ENCODE measurements around the gene EIF4E2.
"Not testable (repeated sequence)": the region's sequence is repeated elsewhere in the genome, so short reads cannot be mapped to it uniquely, and the experiment has no call there.

Gene EIF4E2

DNA sequence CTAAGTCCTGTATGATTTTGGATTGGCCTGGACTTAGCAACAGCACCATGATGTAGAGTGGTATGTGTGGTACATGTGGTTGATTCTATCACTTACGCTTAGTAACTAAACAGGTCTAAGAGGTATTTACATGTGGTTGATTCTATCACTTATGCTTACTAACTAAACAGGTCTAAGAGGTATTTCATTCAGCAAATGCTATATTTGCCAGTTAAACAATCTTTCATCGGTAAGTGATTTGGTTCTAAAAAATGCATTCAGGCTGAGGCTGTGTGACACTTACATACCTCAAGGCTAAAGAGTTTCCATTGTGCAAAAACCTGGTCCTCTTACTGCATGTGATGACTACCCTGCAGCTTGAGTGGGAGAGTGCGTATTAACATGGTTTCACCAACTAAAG lies 13.1 kb downstream of the EIF4E2 start:
- Histone ChIP-seq H3K9me3 (ENCODE audit: control insufficient read depth in 5 of 5, low read length in 5 of 5) (no peaks in the 10 kb centered on the region), H3K4me1 (ENCODE audit: control insufficient read depth in 5 of 5, insufficient read depth in 5 of 5, low read length in 5 of 5) (no peaks in the 10 kb centered on the region), H3K4me3 (ENCODE audit: low read depth in 1 of 5, low read length in 5 of 5) (no peak overlapping the region), H3K27me3 (ENCODE audit: control insufficient read depth in 5 of 5, insufficient read depth in 4 of 5, low read length in 5 of 5) (no peaks in the 10 kb centered on the region), H3K36me3 (ENCODE audit: control insufficient read depth in 5 of 5, insufficient read depth in 5 of 5, low read length in 5 of 5) (peaks cover 44 to 93% (median 76%) of the 10 kb centered on the region in 5 donors), H3K9ac (ENCODE audit: low read length in 5 of 5) (no peak overlapping the region), H3K27ac (ENCODE audit: low read depth, low read length) (no peak overlapping the region)

- H3K4me1 ChIP-seq (ENCODE audit: control insufficient read depth in 5 of 5, insufficient read depth in 5 of 5, low read length in 5 of 5), result no peaks in the 10 kb centered on the region
- H3K36me3 ChIP-seq (ENCODE audit: control insufficient read depth in 5 of 5, insufficient read depth in 5 of 5, low read length in 5 of 5), result peaks cover 45 to 97% (median 81%) of the 10 kb centered on the region in 5 donors
- no peaks in the 10 kb centered on the region for H3K27me3 ChIP-seq (ENCODE audit: control insufficient read depth in 5 of 5, insufficient read depth in 4 of 5, low read length in 5 of 5)
- no peak overlapping the region for H3K9ac ChIP-seq (ENCODE audit: low read length in 5 of 5)
- no peak overlapping the region for H3K27ac ChIP-seq (ENCODE audit: low read depth, low read length)
- H3K4me3 ChIP-seq (ENCODE audit: low read depth in 1 of 5, low read length in 5 of 5), result no peak overlapping the region
- no peaks in the 10 kb centered on the region for H3K9me3 ChIP-seq (ENCODE audit: control insufficient read depth in 5 of 5, low read length in 5 of 5)
These were observed 17.2 kb downstream of the EIF4E2 start for GRCh38 chr2:232567721-232568120.

- no peaks in the 10 kb centered on the region for H3K27me3 ChIP-seq (ENCODE audit: control insufficient read depth in 5 of 5, insufficient read depth in 4 of 5, low read length in 5 of 5)
- peaks cover 46 to 97% (median 80%) of the 10 kb centered on the region in 5 donors for H3K36me3 ChIP-seq (ENCODE audit: control insufficient read depth in 5 of 5, insufficient read depth in 5 of 5, low read length in 5 of 5)
- H3K4me3 ChIP-seq (ENCODE audit: low read depth in 1 of 5, low read length in 5 of 5), result no peak overlapping the region
- H3K4me1 ChIP-seq (ENCODE audit: control insufficient read depth in 5 of 5, insufficient read depth in 5 of 5, low read length in 5 of 5), result no peaks in the 10 kb centered on the region
- H3K9me3 ChIP-seq (ENCODE audit: control insufficient read depth in 5 of 5, low read length in 5 of 5), result no peaks in the 10 kb centered on the region
- H3K9ac ChIP-seq (ENCODE audit: low read length in 5 of 5), result no peak overlapping the region
- H3K27ac ChIP-seq (ENCODE audit: low read depth, low read length), result no peak overlapping the region
These were observed 17.7 kb downstream of the EIF4E2 start for GRCh38 chr2:232568161-232568560.

DNA sequence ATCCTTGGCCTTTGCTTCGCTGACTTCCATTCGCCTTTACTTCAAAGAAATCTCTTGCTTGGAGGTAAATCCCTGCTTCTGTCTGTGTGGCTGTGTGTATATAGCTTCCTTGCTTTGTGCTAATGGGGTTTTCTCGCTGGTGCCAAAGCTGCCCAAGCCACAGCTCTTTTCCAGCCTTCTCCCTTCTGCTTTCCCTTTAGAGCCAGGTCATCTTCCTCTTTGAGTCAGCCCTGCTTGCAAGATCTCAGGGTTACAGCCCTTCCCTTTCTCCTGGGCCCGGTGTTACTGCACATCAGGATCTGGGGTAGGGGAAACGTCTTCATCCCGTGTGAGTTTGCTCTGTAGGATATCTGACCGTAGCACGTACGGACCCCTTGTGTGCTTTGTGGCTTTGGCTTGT lies 19.1 kb downstream of the EIF4E2 start:
- Histone ChIP-seq H3K36me3 (ENCODE audit: control insufficient read depth in 5 of 5, insufficient read depth in 5 of 5, low read length in 5 of 5) (peaks cover 47 to 97% (median 78%) of the 10 kb centered on the region in 5 donors), H3K9ac (ENCODE audit: low read length in 5 of 5) (no peak overlapping the region), H3K4me3 (ENCODE audit: low read depth in 1 of 5, low read length in 5 of 5) (no peak overlapping the region), H3K9me3 (ENCODE audit: control insufficient read depth in 5 of 5, low read length in 5 of 5) (no peaks in the 10 kb centered on the region), H3K27ac (ENCODE audit: low read depth, low read length) (no peak overlapping the region), H3K4me1 (ENCODE audit: control insufficient read depth in 5 of 5, insufficient read depth in 5 of 5, low read length in 5 of 5) (no peaks in the 10 kb centered on the region), H3K27me3 (ENCODE audit: control insufficient read depth in 5 of 5, insufficient read depth in 4 of 5, low read length in 5 of 5) (no peaks in the 10 kb centered on the region)

DNA sequence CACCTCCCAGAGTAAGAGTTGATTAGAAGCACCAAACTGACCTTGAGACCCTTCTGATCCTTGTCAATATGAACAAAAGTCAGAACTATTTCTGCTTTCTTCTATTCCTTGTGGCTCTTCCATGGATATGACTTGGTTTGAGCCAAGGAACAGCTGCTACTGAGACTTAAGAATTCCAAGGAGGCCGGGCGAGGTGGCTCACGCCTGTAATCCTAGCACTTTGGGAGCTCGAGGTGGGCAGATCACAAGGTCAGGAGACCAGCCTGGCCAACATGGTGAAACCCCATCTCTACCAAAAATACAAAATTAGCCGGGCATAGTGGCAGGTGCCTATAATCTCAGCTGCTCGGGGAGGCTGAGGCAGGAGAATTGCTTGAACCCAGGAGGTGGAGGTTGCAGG lies 20.0 kb downstream of the EIF4E2 start:
- H3K27ac ChIP-seq (ENCODE audit: low read depth, low read length); H3K27me3 ChIP-seq (ENCODE audit: control insufficient read depth in 5 of 5, insufficient read depth in 4 of 5, low read length in 5 of 5); H3K4me3 ChIP-seq (ENCODE audit: low read depth in 1 of 5, low read length in 5 of 5); H3K9ac ChIP-seq (ENCODE audit: low read length in 5 of 5); H3K4me1 ChIP-seq (ENCODE audit: control insufficient read depth in 5 of 5, insufficient read depth in 5 of 5, low read length in 5 of 5); H3K9me3 ChIP-seq (ENCODE audit: control insufficient read depth in 5 of 5, low read length in 5 of 5): not testable (repeated sequence)
- H3K36me3 ChIP-seq (ENCODE audit: control insufficient read depth in 5 of 5, insufficient read depth in 5 of 5, low read length in 5 of 5), result peaks cover 48 to 97% (median 79%) of the 10 kb centered on the region in 5 donors

- Histone ChIP-seq H3K27me3 (ENCODE audit: control insufficient read depth in 5 of 5, insufficient read depth in 4 of 5, low read length in 5 of 5) (no peaks in the 10 kb centered on the region), H3K27ac (ENCODE audit: low read depth, low read length) (no peak overlapping the region), H3K9ac (ENCODE audit: low read length in 5 of 5) (no peak overlapping the region), H3K36me3 (ENCODE audit: control insufficient read depth in 5 of 5, insufficient read depth in 5 of 5, low read length in 5 of 5) (peaks cover 48 to 91% (median 75%) of the 10 kb centered on the region in 5 donors), H3K4me1 (ENCODE audit: control insufficient read depth in 5 of 5, insufficient read depth in 5 of 5, low read length in 5 of 5) (no peaks in the 10 kb centered on the region), H3K9me3 (ENCODE audit: control insufficient read depth in 5 of 5, low read length in 5 of 5) (no peaks in the 10 kb centered on the region), H3K4me3 (ENCODE audit: low read depth in 1 of 5, low read length in 5 of 5) (no peak overlapping the region)
These were observed 20.6 kb downstream of the EIF4E2 start for GRCh38 chr2:232571026-232571474.

DNA sequence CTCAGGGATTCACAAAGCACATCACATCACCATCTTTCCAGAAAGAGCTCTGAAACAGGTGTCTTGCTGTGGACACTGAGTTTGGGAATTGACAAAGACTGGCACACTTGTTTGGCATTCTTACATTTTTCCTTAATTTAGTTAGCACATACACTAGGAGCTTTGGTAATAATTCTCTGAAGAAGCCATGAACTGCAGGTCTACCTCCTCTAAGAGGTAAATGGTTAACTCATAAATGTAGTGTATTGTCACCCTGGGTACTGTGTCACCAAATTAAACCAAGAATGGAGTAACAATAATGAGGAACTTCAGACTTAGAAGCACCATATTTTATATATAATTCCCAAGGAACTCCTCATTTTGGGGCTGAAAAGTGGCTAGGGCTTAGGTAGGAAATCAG lies 22.6 kb downstream of the EIF4E2 start:
- H3K27me3 ChIP-seq (ENCODE audit: control insufficient read depth in 5 of 5, insufficient read depth in 4 of 5, low read length in 5 of 5), result no peaks in the 10 kb centered on the region
- no peak overlapping the region for H3K9ac ChIP-seq (ENCODE audit: low read length in 5 of 5)
- no peak overlapping the region for H3K27ac ChIP-seq (ENCODE audit: low read depth, low read length)
- H3K4me1 ChIP-seq (ENCODE audit: control insufficient read depth in 5 of 5, insufficient read depth in 5 of 5, low read length in 5 of 5), result no peaks in the 10 kb centered on the region
- H3K9me3 ChIP-seq (ENCODE audit: control insufficient read depth in 5 of 5, low read length in 5 of 5), result no peaks in the 10 kb centered on the region
- H3K36me3 ChIP-seq (ENCODE audit: control insufficient read depth in 5 of 5, insufficient read depth in 5 of 5, low read length in 5 of 5), result peaks cover 43 to 82% (median 67%) of the 10 kb centered on the region in 5 donors
- H3K4me3 ChIP-seq (ENCODE audit: low read depth in 1 of 5, low read length in 5 of 5), result no peak overlapping the region

GRCh38 chr2:232573771-232574435 lies 23.4 kb downstream of the EIF4E2 start:
- no peaks in the 10 kb centered on the region for H3K27me3 ChIP-seq (ENCODE audit: control insufficient read depth in 5 of 5, insufficient read depth in 4 of 5, low read length in 5 of 5)
- no peak overlapping the region for H3K9ac ChIP-seq (ENCODE audit: low read length in 5 of 5)
- no peak overlapping the region for H3K27ac ChIP-seq (ENCODE audit: low read depth, low read length)
- no peaks in the 10 kb centered on the region for H3K9me3 ChIP-seq (ENCODE audit: control insufficient read depth in 5 of 5, low read length in 5 of 5)
- no peak overlapping the region for H3K4me3 ChIP-seq (ENCODE audit: low read depth in 1 of 5, low read length in 5 of 5)
- H3K36me3 ChIP-seq (ENCODE audit: control insufficient read depth in 5 of 5, insufficient read depth in 5 of 5, low read length in 5 of 5), result peaks cover 38 to 74% (median 59%) of the 10 kb centered on the region in 5 donors
- H3K4me1 ChIP-seq (ENCODE audit: control insufficient read depth in 5 of 5, insufficient read depth in 5 of 5, low read length in 5 of 5), result no peaks in the 10 kb centered on the region

DNA sequence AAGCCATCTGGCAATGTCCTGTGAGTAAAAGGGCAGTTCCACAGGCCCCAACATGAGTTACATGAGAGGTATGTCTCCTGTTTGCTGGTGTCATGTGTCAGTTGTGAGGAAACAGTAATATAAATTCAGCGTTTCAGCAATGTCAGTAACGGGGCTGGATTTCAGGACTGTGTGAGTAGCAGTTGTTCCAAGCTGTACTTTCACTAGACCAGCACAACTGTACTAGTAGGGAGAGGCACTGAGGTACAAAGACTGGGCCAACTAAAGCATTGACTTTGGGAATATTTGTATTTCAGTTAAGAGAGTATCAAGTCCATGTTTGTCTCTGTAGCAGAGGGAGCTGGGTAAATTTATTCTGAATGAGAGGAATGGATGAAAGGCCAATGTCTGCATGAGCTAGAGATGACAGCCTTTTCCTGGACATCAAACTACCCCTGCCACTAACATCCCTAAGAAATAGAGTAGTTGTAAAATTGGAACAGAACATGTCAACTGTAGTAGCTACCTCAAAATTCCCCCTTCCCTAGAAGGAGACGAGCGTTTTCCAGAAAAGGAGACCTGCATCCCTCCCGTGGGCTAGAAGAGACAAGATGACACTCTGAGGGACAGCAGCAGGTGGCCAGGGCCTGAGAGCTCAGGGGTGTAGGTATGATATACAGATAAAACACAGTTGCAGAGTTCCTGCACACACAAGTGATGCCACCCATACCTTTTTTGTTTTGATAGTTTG lies 24.4 kb downstream of the EIF4E2 start:
- Histone ChIP-seq H3K9me3 (ENCODE audit: control insufficient read depth in 5 of 5, low read length in 5 of 5) (no peaks in the 10 kb centered on the region), H3K4me3 (ENCODE audit: low read depth in 1 of 5, low read length in 5 of 5) (no peak overlapping the region), H3K36me3 (ENCODE audit: control insufficient read depth in 5 of 5, insufficient read depth in 5 of 5, low read length in 5 of 5) (peaks cover 31 to 64% (median 49%) of the 10 kb centered on the region in 5 donors), H3K4me1 (ENCODE audit: control insufficient read depth in 5 of 5, insufficient read depth in 5 of 5, low read length in 5 of 5) (no peaks in the 10 kb centered on the region), H3K27ac (ENCODE audit: low read depth, low read length) (no peak overlapping the region), H3K9ac (ENCODE audit: low read length in 5 of 5) (no peak overlapping the region), H3K27me3 (ENCODE audit: control insufficient read depth in 5 of 5, insufficient read depth in 4 of 5, low read length in 5 of 5) (no peaks in the 10 kb centered on the region)

- Histone ChIP-seq H3K27ac (ENCODE audit: low read depth, low read length) (no peak overlapping the region), H3K4me1 (ENCODE audit: control insufficient read depth in 5 of 5, insufficient read depth in 5 of 5, low read length in 5 of 5) (no peaks in the 10 kb centered on the region), H3K9ac (ENCODE audit: low read length in 5 of 5) (no peak overlapping the region), H3K36me3 (ENCODE audit: control insufficient read depth in 5 of 5, insufficient read depth in 5 of 5, low read length in 5 of 5) (peaks cover 26 to 60% (median 48%) of the 10 kb centered on the region in 5 donors), H3K27me3 (ENCODE audit: control insufficient read depth in 5 of 5, insufficient read depth in 4 of 5, low read length in 5 of 5) (no peaks in the 10 kb centered on the region), H3K9me3 (ENCODE audit: control insufficient read depth in 5 of 5, low read length in 5 of 5) (no peaks in the 10 kb centered on the region), H3K4me3 (ENCODE audit: low read depth in 1 of 5, low read length in 5 of 5) (no peak overlapping the region)
These were observed 24.9 kb downstream of the EIF4E2 start for GRCh38 chr2:232575404-232575746.
